GM19035 (cell line): ENCODE results near the gene CYP2B6.
"Not testable (repeated sequence)": the region's sequence is repeated elsewhere in the genome, so short reads cannot be mapped to it uniquely, and the experiment has no call there.

Experiments
- ATAC-seq: cut with Tn5 transposase; IDR thresholded peaks from one replicate; pipeline ENCODE4 v1.9.1; 2021; ENCODE audit not compliant: unreplicated experiment

The CYP2B6 gene

GRCh38 chr19:40980743-40981442 is 10.2 kb upstream of the CYP2B6 start:
- ATAC-seq, result not testable (repeated sequence)

- no peak for ATAC-seq
Measured at GRCh38 chr19:40981591-40981990, 9.5 kb upstream of the CYP2B6 start.

GRCh38 chr19:40982594-40983101 is 8.4 kb upstream of the CYP2B6 start:
- no peak for ATAC-seq

- ATAC-seq, result no peak
Measured at GRCh38 chr19:40989453-40989852, 1.6 kb upstream of the CYP2B6 start.

GRCh38 chr19:40995355-40995754 is 4.3 kb downstream of the CYP2B6 start:
- no peak for ATAC-seq

- ATAC-seq, result not testable (repeated sequence)
Measured at GRCh38 chr19:40999018-40999417, 7.9 kb downstream of the CYP2B6 start.

- no peak for ATAC-seq
Measured at GRCh38 chr19:41000310-41000737, 9.2 kb downstream of the CYP2B6 start.

- ATAC-seq, result no peak
Measured at GRCh38 chr19:41001243-41001971, 10.3 kb downstream of the CYP2B6 start.

GRCh38 chr19:41003656-41004055 is 12.6 kb downstream of the CYP2B6 start:
- not testable (repeated sequence) for ATAC-seq

GRCh38 chr19:41009700-41010235 is 18.7 kb downstream of the CYP2B6 start:
- no peak for ATAC-seq

GRCh38 chr19:41013359-41013758 is 22.3 kb downstream of the CYP2B6 start:
- no peak for ATAC-seq

- ATAC-seq, result no peak
Measured at GRCh38 chr19:41014643-41015042, 23.6 kb downstream of the CYP2B6 start.

GRCh38 chr19:41016488-41017071 is 25.5 kb downstream of the CYP2B6 start:
- ATAC-seq, result no peak

GRCh38 chr19:41018736-41019290 is 27.7 kb downstream of the CYP2B6 start:
- no peak for ATAC-seq

- no peak for ATAC-seq
Measured at GRCh38 chr19:41019346-41019745, 28.3 kb downstream of the CYP2B6 start.

- no peak for ATAC-seq
Measured at GRCh38 chr19:41023193-41023592, 32.1 kb downstream of the CYP2B6 start.

- ATAC-seq, result no peak
Measured at GRCh38 chr19:41025411-41025810, 34.3 kb downstream of the CYP2B6 start.

- no peak for ATAC-seq
Measured at GRCh38 chr19:41025871-41026270, 34.8 kb downstream of the CYP2B6 start.

- ATAC-seq, result no peak
Measured at GRCh38 chr19:41027273-41027967, 36.3 kb downstream of the CYP2B6 start.

GRCh38 chr19:41029524-41030432 is 38.7 kb downstream of the CYP2B6 start:
- ATAC-seq, result no peak
